ENCODE measurements around the gene BMPR1A. TPM values are rescaled to one million over a fixed set of nuclear protein-coding genes. Genes with fewer than 3 reads are reported as not detected.

The BMPR1A gene
- total and polyA plus RNA-seq, 2 experiments from 2014 or later, result 14.2 to 82.5 TPM

- TF ChIP-seq CTCF (conservative IDR thresholded peaks at IDR 0.05; ENCODE audit: low read depth in 2 of 2) (no peak), ETS1 (IDR thresholded peaks at IDR 0.05) (no peak), REST (IDR thresholded peaks at IDR 0.05; ENCODE audit: unreplicated experiment) (no peak)
These were observed 36.2 kb downstream of the BMPR1A start (continued) for GRCh38 chr10:86792461-86793167.

GRCh38 chr10:86793696-86794095, 37.3 kb downstream of the BMPR1A start:
- Histone ChIP-seq H3K79me2 (replicated peaks; ENCODE audit: insufficient read depth) (peaks cover 94% of the 10 kb centered on the region), H3K4me3 (no peak overlapping the region)
- peaks cover 30% of the 10 kb centered on the region for H3K4me1 Mint-ChIP-seq
- TF ChIP-seq ETS1 (IDR thresholded peaks at IDR 0.05), result no peak
- no peak for TF ChIP-seq EZH2phosphoT487 (IDR thresholded peaks at IDR 0.05; ENCODE audit: unreplicated experiment)
- no peak for TF ChIP-seq REST (IDR thresholded peaks at IDR 0.05; ENCODE audit: unreplicated experiment)
- TF ChIP-seq EZH2 (IDR thresholded peaks at IDR 0.05; ENCODE audit: low read depth, unreplicated experiment), result no peak
- TF ChIP-seq JUNB (IDR thresholded peaks at IDR 0.05; ENCODE audit: unreplicated experiment), result no peak
- TF ChIP-seq ZNF114 (CRISPR knock-in tag; IDR thresholded peaks at IDR 0.05), result no peak
- no peak for TF ChIP-seq POLR2AphosphoS5 (IDR thresholded peaks at IDR 0.05; ENCODE audit: low read depth)
- no peak for TF ChIP-seq ZNF331 (CRISPR knock-in tag; IDR thresholded peaks at IDR 0.05; ENCODE audit: low read depth)
- no peak for TF ChIP-seq CREB1 (CRISPR knock-in tag; IDR thresholded peaks at IDR 0.05; ENCODE audit: low read depth)
- no peak for TF ChIP-seq CTCF (conservative IDR thresholded peaks at IDR 0.05; ENCODE audit: low read depth in 2 of 2)
- no peak for TF ChIP-seq NANOG (IDR thresholded peaks at IDR 0.05; ENCODE audit: borderline replicate concordance)

More at GRCh38 chr10:86793696-86794095, 37.3 kb downstream of the BMPR1A start:
- Histone ChIP-seq H3K4me2 (no peak overlapping the region), H3K27me3 (ENCODE audit: insufficient read depth) (no peaks in the 10 kb centered on the region), H3K4me1 (ENCODE audit: insufficient read depth) (peaks cover 33% of the 10 kb centered on the region), H3F3A (replicated peaks; ENCODE audit: low read depth) (0 out of 2 replicates have a peak, but pooled peaks cover 7% of the 10 kb centered on the region), H3K27ac (ENCODE audit: low read depth) (peak overlapping the region; percentile 84), H2AFZ (no peak overlapping the region), H4K20me1 (replicated peaks; ENCODE audit: insufficient read depth) (peaks cover 9% of the 10 kb centered on the region), H3K9me2 (ENCODE audit: insufficient read depth) (no peaks in the 10 kb centered on the region), H3K36me3 (ENCODE audit: insufficient read depth) (no peaks in the 10 kb centered on the region)
- no peak overlapping the region; the same call in 1 of the 2 replicates for H3K27ac Mint-ChIP-seq
- DNase-seq (ENCODE audit: low spot score) (peak; percentile 45), ATAC-seq (peak; percentile 15; the same call in 1 of the 3 replicates)
- H3K36me3 Mint-ChIP-seq (ENCODE audit: low read depth), result peaks cover 14% of the 10 kb centered on the region
- H3K4me3 Mint-ChIP-seq, result no peak overlapping the region
- H3K27me3 Mint-ChIP-seq (ENCODE audit: insufficient read depth, low read depth, poor library complexity), result no peaks in the 10 kb centered on the region
- H3K9me3 Mint-ChIP-seq, result no peaks in the 10 kb centered on the region
